RWPE2 (cell line): ENCODE results near the gene CORO7.

ENCODE experiments used
- ATAC-seq: fragments of 200-7000 bp; cut with Tn5 transposase; 3 replicates; pipeline ENCODE4 v1.9.1; 2021; ENCODE audit warnings: low read depth
- DNase-seq: peaks from one replicate; pipeline ENCODE4 v3.0.0-alpha.2; 2020; ENCODE audit warnings: low spot score
- H3K27ac ChIP-seq: fragments of 450-650 bp; 2 replicates; pipeline ENCODE4 v1.5.1; 2017; ENCODE audit warnings: mild to moderate bottlenecking; ENCODE audit not compliant: poor library complexity, severe bottlenecking
- H3K27me3 ChIP-seq: fragments of 250-450 bp; sonication (Bioruptor Pico); 2 replicates; pipeline ENCODE4 v1.5.1; 2021; ENCODE audit warnings: mild to moderate bottlenecking, moderate library complexity; ENCODE audit not compliant: insufficient read depth, poor library complexity, severe bottlenecking
- H3K36me3 ChIP-seq: fragments of 250-450 bp; sonication (Bioruptor Pico); 2 replicates; pipeline ENCODE4 v1.5.1; 2020; ENCODE audit warnings: low read depth, mild to moderate bottlenecking, moderate library complexity
- H3K4me1 ChIP-seq: fragments of 250-450 bp; sonication (Bioruptor Pico); 2 replicates; pipeline ENCODE4 v1.5.1; 2021; ENCODE audit warnings: mild to moderate bottlenecking, moderate library complexity; ENCODE audit not compliant: insufficient read depth, poor library complexity, severe bottlenecking
- H3K4me3 ChIP-seq: fragments of 250-450 bp; sonication (Bioruptor Pico); 2 replicates; pipeline ENCODE4 v1.5.1; 2021; ENCODE audit warnings: mild to moderate bottlenecking, moderate library complexity; ENCODE audit not compliant: severe bottlenecking
- H3K9me3 ChIP-seq: fragments of 250-450 bp; sonication (Bioruptor Pico); 2 replicates; pipeline ENCODE4 v1.5.1; 2021; ENCODE audit warnings: mild to moderate bottlenecking, moderate library complexity; ENCODE audit not compliant: severe bottlenecking
- CTCF ChIP-seq: fragments of 450-650 bp; IDR thresholded peaks from one replicate; pipeline ENCODE4 v1.5.1; 2017; ENCODE audit warnings: mild to moderate bottlenecking, moderate library complexity; ENCODE audit not compliant: poor library complexity, severe bottlenecking

CORO7 gene

GRCh38 chr16:4338712-4339299, 77.6 kb downstream of the CORO7 start:
- H3K27ac ChIP-seq, result no peak overlapping the region
- no peak for ATAC-seq
- no peak for TF ChIP-seq CTCF
- H3K27me3 ChIP-seq, result no peaks in the 10 kb centered on the region
- peaks cover 44% of the 10 kb centered on the region for H3K36me3 ChIP-seq
- no peak overlapping the region for H3K4me3 ChIP-seq
- H3K4me1 ChIP-seq, result no peaks in the 10 kb centered on the region
- H3K9me3 ChIP-seq, result no peaks in the 10 kb centered on the region
- DNase-seq, result no peak

- H3K4me1 ChIP-seq, result no peaks in the 10 kb centered on the region
- no peaks in the 10 kb centered on the region for H3K9me3 ChIP-seq
- H3K36me3 ChIP-seq, result peaks cover 51% of the 10 kb centered on the region
- DNase-seq (no peak), ATAC-seq (no peak)
- H3K27ac ChIP-seq, result no peak overlapping the region
- no peak overlapping the region for H3K4me3 ChIP-seq
- TF ChIP-seq CTCF, result no peak
- H3K27me3 ChIP-seq, result no peaks in the 10 kb centered on the region
Measured at GRCh38 chr16:4338125-4338582, 78.2 kb downstream of the CORO7 start.

- ATAC-seq (no peak), DNase-seq (no peak)
- Histone ChIP-seq H3K27ac (no peak overlapping the region), H3K9me3 (no peaks in the 10 kb centered on the region), H3K27me3 (no peaks in the 10 kb centered on the region), H3K4me3 (no peak overlapping the region), H3K36me3 (peaks cover 56% of the 10 kb centered on the region), H3K4me1 (no peaks in the 10 kb centered on the region)
- no peak for TF ChIP-seq CTCF
Measured at GRCh38 chr16:4337540-4338088, 78.8 kb downstream of the CORO7 start.

- H3K4me1 ChIP-seq, result no peaks in the 10 kb centered on the region
- DNase-seq (no peak), ATAC-seq (no peak)
- no peak for TF ChIP-seq CTCF
- no peak overlapping the region for H3K4me3 ChIP-seq
- H3K27me3 ChIP-seq, result no peaks in the 10 kb centered on the region
- H3K27ac ChIP-seq, result no peak overlapping the region
- no peaks in the 10 kb centered on the region for H3K9me3 ChIP-seq
- H3K36me3 ChIP-seq, result peaks cover 63% of the 10 kb centered on the region
Measured at GRCh38 chr16:4336701-4337539, 79.5 kb downstream of the CORO7 start.
